Non-pigmented ciliary epithelial cell (primary cell): Measurements from ENCODE around the gene PLXDC2.

ENCODE experiments used
- DNase-seq: peaks from one replicate; pipeline ENCODE4 v3.0.0-alpha.2; 2010; ENCODE audit warnings: low read depth

Gene PLXDC2

GRCh38 chr10:19941206-19941880, 125.1 kb downstream of the PLXDC2 start:
- DNase-seq, result no peak

GRCh38 chr10:19944911-19945663, 128.9 kb downstream of the PLXDC2 start:
- no peak for DNase-seq

- no peak for DNase-seq
Measured at GRCh38 chr10:19946245-19946644, 130.0 kb downstream of the PLXDC2 start.

DNA sequence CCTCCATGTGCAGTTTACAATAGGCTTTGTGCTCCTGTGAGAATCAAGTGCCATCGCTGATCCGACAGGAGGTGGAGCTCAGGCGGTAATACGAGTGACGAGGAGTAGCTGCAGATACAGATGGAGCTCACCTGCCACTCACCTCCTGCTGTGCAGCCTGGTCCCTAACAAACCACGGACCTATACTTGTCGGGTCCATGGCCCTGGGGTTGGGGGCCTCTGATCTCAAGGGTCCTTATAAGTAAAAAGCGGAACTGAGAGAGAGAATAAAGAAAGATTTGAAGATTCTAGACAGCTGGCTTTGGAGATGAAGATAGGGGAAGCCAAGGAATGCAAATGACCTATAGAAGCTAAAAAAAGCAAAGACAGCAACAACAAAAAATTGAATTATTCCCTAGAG, 130.6 kb downstream of the PLXDC2 start:
- no peak for DNase-seq

DNA sequence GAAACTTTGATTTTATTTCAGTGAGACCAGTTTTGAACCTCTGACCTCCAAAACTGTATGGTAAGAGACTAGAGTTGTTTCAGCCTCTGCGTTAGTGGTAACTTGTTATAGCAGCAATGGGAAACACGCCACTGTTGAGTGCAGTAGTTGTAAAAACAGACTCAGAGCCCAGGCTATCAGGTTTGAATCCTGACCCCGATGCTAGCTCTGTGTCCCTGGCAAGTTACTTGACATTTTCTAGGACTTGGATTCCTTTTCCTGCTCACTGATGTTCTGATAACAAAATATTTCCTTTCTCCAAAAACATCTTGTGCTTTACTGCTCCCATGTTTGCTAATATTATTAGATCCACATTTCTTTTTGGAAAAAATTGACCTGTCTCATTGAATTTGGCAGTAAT, 131.0 kb downstream of the PLXDC2 start:
- DNase-seq, result no peak

GRCh38 chr10:19947656-19948055, 131.4 kb downstream of the PLXDC2 start:
- no peak for DNase-seq

GRCh38 chr10:19952224-19953010, 136.2 kb downstream of the PLXDC2 start:
- DNase-seq, result no peak

DNA sequence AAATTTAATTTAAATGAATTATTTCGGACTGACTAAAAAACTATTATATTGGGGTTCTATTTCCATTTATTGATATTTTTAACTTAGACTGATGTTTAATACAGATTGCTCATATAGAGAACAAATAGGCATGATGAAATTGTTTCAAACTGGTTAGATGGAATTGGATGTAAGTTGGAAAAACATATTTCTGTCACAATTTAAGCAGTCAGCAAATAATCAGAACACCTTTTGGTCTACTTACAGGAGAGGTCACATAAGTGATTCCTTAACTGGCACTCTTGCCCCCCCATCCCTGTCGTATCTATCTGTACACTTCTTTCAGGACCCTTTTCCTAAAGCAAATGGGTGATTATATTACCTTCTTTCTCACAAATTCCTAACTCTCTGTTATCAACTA, 138.4 kb downstream of the PLXDC2 start:
- no peak for DNase-seq

DNA sequence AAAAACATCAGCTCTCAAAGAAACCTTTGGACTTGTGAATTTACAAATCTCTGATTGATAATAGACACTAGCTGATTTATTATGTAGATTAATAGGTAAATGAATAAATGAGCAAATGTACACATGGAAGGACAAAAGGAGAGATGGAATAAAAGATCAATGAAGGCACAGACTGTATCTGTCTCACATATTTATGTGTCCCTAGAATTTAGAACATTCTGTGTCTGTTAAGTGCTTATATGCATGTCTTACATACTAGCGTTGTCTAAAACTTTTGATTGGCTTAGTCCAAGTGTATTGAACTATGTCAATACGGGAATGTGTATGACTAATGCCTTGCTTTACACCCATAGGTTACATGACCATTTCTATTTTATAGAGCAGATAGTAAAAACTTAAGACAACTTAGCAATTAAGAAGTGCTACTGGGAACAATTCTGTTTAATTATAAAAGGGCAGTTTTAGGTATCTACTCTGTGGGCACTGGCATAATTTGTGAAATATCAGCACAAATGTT, 140.3 kb downstream of the PLXDC2 start:
- DNase-seq, result no peak

GRCh38 chr10:19958787-19959186, 142.6 kb downstream of the PLXDC2 start:
- no peak for DNase-seq

DNA sequence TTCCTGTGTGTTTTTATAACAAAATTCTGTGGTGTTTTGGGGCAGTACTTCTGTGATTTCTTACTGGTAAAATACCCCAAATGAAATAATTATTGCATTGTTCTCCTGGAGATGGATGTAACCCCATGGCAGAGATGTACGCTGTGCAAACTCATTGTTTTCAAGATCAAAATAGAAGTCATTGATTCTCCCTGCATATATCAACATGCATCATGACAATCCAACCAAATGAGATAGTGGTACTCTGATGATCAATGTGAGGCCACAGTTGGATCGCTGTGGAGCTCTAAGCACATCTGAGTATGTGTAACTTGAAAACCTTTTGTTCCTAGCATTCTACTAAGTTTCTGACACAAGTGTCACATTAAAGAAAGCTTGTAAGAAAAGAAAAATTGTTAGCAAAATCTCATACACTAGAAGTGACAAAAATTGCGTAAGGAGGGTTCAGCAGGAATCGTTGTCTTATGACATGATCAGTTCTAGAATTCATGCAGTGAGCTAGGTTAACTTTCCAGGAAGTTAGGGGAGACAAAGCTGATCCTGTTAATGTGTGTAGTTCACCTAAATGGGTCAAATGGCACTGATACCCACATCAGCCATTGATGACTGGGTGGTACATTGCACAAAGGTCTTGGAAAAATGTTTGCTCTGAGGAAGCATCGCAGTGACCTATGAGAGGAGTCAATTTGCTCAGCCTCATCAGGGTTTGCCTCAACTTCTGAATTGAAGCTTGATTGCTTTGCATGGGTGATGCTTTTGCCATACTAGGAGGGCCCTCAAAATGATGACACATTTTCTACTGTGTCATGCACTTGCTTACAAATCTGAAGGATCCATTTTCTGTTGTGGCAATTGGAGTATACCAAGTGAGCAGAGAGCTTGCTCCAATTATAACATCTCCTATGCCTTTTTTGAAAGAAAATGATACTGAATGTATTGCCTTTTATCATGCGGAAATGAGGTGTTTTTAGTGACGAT, 145.1 kb downstream of the PLXDC2 start:
- DNase-seq, result no peak

GRCh38 chr10:19964625-19965024, 148.4 kb downstream of the PLXDC2 start:
- no peak for DNase-seq

GRCh38 chr10:19966751-19967150, 150.5 kb downstream of the PLXDC2 start:
- no peak for DNase-seq

GRCh38 chr10:19967981-19968380, 151.7 kb downstream of the PLXDC2 start:
- no peak for DNase-seq

DNA sequence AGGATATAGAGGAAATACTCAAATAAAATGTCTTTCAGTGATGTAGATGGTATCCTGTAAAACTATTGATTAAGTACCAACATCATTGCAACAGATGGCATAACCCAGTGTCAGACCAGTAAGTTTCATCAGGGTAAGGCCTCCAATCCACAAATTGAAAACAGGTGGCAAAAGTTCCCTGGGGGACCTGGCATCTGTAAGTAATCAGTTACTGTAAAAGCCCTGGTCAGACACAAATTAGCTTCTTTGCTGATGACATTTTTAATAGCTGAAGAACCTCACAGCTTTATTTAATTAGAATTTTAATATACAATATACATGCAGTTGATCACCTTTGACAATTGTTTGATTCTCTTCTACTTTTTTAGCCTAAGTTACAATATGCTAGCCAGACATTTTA, 152.5 kb downstream of the PLXDC2 start:
- DNase-seq, result no peak

GRCh38 chr10:19970256-19970655, 154.0 kb downstream of the PLXDC2 start:
- no peak for DNase-seq

- no peak for DNase-seq
Measured at GRCh38 chr10:19970717-19971116, 154.5 kb downstream of the PLXDC2 start.

DNA sequence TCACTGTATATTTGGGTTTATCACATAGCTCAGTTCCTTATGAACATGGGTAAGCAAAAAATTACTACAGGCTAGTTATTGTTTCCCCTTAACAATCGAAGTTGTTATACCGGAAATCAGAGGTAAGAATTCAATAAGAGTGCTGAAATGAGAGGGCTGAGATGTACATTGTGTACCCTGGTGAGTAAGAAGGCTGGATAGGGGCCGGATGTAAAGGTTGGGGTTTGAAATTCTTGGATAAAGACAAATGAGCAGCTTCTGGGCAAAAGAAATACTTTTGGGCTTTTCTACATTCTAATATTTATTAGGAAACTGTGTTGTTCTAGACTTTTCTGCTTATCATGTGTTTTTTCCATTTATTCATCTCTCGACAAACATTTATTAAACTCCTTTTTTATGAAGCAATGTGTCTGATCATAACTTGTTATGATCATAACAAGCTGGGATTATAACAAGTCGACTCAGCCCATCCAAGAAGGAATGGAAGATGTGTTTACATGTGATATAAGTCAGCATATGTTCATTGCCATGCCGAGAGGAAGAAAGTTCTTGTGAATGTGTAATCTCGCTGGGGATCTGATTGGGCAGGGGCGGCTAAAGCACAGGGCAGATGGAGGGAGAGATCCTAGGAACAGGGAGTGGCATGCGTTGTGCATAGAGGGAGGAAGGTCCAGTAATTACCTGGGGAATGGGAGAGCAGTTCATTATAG, 155.3 kb downstream of the PLXDC2 start:
- no peak for DNase-seq

DNA sequence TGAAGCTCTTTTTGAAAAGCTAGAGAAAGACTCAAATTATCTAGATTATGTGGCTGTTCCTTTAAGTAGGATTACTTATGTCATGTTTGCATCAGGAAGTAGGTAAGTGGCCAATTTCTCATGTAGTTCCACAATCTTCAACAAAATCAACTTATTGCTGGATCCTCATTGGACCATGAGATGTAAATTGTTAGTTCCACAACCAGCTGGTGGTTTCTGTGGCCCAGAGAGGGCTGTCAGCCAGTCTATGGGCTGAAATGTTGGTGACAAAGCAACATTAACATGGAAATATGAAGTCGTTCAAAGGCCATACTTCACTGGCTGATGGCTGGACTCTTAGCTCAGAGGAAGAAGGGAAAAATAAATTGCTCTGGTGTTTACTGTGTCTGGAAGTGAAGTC, 157.9 kb downstream of the PLXDC2 start:
- no peak for DNase-seq

- DNase-seq, result no peak
Measured at GRCh38 chr10:19974554-19974953, 158.3 kb downstream of the PLXDC2 start.

DNA sequence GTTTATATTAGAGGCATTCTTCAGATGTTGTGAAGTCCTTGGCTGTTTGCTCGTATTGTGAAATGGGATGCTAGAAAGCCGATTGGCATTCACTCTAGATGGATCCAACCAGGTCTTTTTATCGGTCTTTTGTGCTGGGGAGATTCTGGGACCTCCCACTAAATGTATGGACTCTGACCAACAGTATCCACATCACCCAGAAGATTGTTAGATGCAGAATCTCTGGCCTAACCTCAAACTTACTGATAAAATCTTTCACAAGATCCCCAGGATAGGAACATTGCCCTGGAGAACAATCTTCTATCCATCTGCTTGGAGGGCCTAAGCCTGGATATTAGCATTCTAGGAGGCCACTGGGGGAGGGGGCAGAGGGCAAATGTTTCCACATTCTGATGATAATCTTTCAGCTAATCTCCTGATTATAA, 160.9 kb downstream of the PLXDC2 start:
- DNase-seq, result no peak
